Stomach (tissue), 4 donors: ENCODE measurements around the gene ENDOG.

Experiments
- POLR2A ChIP-seq, 4 donors: fragments of 450-650 bp; IDR thresholded peaks; one replicate each; pipeline ENCODE4 v1.6.1; 2016; ENCODE audit warnings: antibody characterized with exemption in 4 of 4, control low read depth in 2 of 4, mild to moderate bottlenecking in 1 of 4, moderate library complexity in 1 of 4
- TF ChIP-seq, protein P1 (sequence below), 7 experiments: fragments of 450-650 bp in 4 of 7; fragments of 200-600 bp in 3 of 7; sonication (generic) in 3 of 7; IDR thresholded peaks; one replicate each; pipeline ENCODE4 v1.5.1; 2016 to 2019; ENCODE audit warnings: antibody characterized with exemption in 7 of 7, control low read depth in 2 of 7, mild to moderate bottlenecking in 1 of 7

DNA sequence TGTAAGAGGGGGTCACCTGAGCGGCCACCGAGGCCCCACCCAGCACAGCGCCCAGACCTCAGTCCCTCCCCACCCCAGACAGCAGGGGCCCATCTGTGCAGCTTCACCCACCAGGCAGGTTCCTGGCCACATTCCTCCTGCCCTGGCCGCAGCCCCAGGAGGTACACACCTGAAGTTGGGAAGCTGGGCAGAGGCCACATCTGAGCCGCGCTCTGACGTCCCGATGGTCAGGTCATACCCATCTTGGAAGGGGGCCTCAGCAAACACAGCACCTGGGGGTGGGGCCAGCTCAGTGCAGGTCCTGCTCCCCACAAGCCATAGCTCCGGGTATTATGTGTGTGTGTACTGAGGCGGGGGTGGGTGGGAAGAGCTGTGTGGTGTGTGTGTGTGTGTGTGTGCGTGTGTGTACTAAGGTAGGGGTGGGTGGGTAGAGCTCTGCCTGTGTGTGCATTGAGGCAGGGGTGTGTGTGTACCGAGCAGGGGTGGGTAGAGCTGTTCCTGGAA lies 5.7 kb downstream of the ENDOG start:
- TF ChIP-seq, protein P1, sequence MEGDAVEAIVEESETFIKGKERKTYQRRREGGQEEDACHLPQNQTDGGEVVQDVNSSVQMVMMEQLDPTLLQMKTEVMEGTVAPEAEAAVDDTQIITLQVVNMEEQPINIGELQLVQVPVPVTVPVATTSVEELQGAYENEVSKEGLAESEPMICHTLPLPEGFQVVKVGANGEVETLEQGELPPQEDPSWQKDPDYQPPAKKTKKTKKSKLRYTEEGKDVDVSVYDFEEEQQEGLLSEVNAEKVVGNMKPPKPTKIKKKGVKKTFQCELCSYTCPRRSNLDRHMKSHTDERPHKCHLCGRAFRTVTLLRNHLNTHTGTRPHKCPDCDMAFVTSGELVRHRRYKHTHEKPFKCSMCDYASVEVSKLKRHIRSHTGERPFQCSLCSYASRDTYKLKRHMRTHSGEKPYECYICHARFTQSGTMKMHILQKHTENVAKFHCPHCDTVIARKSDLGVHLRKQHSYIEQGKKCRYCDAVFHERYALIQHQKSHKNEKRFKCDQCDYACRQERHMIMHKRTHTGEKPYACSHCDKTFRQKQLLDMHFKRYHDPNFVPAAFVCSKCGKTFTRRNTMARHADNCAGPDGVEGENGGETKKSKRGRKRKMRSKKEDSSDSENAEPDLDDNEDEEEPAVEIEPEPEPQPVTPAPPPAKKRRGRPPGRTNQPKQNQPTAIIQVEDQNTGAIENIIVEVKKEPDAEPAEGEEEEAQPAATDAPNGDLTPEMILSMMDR (IDR thresholded peaks at IDR 0.05) = no peak
- no peak for TF ChIP-seq POLR2A (IDR thresholded peaks at IDR 0.05)
